Lower leg skin (tissue), 3 donors: ENCODE results near the gene SMIM12.

Experiments
- CTCF ChIP-seq, 3 donors: fragments of 450-650 bp; IDR thresholded peaks; one replicate each; pipeline ENCODE4 v1.5.1; 2016; ENCODE audit warnings: antibody characterized with exemption in 3 of 3, mild to moderate bottlenecking in 3 of 3, moderate library complexity in 2 of 3
- POLR2A ChIP-seq, 2 donors: fragments of 450-650 bp; IDR thresholded peaks; one replicate each; pipeline ENCODE4 v1.6.1; 2016 to 2017; ENCODE audit warnings: antibody characterized with exemption in 2 of 2, mild to moderate bottlenecking in 1 of 2, moderate library complexity in 1 of 2

- no peak for TF ChIP-seq CTCF (IDR thresholded peaks at IDR 0.05)
- no peak for TF ChIP-seq POLR2A (IDR thresholded peaks at IDR 0.05)
These were observed 34.6 kb downstream of the SMIM12 start for GRCh38 chr1:34824817-34825454.
